Measurements from ENCODE around the gene SPAG16.

Gene SPAG16

DNA sequence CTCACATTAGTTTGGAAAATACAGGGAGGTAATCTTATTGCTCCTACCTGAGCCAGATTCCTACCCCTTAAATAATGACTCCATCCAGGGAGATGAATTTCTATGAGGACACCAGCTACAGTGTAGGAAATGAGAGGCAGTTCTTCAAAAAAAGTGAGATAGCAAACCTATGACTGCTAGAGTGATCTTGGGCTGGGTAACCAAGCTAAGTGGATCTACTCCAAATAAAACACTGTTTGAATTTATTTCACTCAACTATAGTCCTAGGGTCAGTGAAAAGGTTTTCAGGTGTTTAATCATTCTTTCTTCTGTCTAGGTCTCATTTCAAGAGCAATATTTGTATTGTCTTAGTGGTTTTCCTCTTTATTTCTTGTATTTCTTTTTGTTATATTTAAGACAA, 854.5 kb downstream of the SPAG16 start:
- no peak for DNase-seq (ENCODE audit: low read depth)
- no peak for TF ChIP-seq CTCF (conservative IDR thresholded peaks at IDR 0.05; ENCODE audit: control insufficient read depth, insufficient read depth, low read depth, low read length)
- H3K4me3 ChIP-seq (ENCODE audit: control insufficient read depth, low read depth, low read length) = no peak overlapping the region

DNA sequence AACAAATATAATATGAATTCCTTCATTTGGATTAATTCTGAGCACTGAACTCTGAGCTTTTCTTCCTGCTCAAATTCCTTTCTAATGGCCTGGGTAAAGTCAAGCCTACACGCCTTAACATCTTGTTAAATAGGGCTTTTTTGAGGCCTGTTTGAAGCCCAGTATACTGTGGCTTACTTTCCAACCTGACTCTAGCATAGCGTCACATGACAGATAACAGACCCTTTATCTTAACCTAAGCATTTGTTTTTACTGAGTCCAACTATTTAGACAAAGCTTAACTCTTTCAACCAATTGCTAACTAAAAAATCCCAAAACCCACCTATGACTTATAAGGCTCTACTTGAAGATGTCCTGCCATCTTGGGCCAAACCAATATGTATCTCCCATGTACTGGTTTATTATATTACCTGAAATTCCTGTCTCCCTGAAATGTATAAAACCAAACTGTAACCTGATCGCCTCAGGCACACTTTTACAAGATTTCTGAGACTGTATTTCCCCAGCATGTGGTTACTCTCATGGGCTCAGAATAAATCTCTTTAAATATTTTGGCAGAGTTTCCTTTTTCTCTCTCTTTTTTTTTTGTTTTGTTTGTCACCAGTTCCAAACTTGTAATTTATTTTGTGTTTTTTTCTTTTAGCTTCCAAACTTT, 855.5 kb downstream of the SPAG16 start:
- H3K4me3 ChIP-seq (ENCODE audit: control insufficient read depth, low read depth, low read length) = no peak overlapping the region
- no peak for DNase-seq (ENCODE audit: low read depth)
- no peak for TF ChIP-seq CTCF (conservative IDR thresholded peaks at IDR 0.05; ENCODE audit: control insufficient read depth, insufficient read depth, low read depth, low read length)

DNA sequence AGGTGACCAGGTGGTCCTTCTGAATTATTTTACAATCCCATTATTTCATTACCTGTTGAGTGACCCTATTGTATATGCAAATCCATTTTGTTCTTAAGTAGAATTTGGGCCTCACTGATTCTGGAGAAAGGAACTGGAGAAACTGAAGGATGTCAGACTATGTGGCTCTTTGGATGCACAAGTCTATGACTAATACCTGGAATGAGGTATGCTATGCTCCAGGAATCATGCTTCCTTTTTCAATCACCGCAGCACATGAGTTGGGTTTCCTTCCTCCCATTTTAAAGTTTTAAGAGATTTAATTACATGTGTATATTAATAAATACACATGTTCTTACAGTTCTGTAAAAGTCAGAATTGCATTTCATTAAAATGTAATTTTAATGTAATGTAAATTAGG, 872.7 kb downstream of the SPAG16 start:
- no peak for TF ChIP-seq CTCF (conservative IDR thresholded peaks at IDR 0.05; ENCODE audit: control insufficient read depth, insufficient read depth, low read depth, low read length)
- no peak for DNase-seq (ENCODE audit: low read depth)
- no peak overlapping the region for H3K4me3 ChIP-seq (ENCODE audit: control insufficient read depth, low read depth, low read length)

GRCh38 chr2:214158851-214159250, 874.6 kb downstream of the SPAG16 start:
- no peak for TF ChIP-seq CTCF (conservative IDR thresholded peaks at IDR 0.05; ENCODE audit: control insufficient read depth, insufficient read depth, low read depth, low read length)
- DNase-seq (ENCODE audit: low read depth) = no peak
- H3K4me3 ChIP-seq (ENCODE audit: control insufficient read depth, low read depth, low read length) = no peak overlapping the region

DNA sequence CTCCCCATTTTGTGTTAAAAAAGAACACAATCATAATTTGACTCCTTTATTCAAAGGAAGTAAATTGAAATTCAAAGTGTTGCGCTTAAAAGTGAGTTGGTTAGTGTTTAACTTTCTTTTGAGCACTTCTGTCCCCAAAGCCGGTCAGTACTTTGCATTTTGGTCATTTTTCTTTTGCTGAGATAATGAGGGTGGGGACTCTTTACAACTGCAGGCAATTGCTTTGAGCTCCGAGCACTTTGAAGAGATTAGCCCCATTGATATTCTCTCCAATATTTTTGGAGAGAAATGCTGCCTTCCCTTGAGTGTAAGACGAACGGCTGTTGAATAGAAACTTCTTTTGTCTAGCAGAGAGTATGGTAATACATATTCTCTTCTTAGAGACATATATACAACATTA, 885.0 kb downstream of the SPAG16 start:
- DNase-seq (ENCODE audit: low read depth) = no peak
- TF ChIP-seq CTCF (conservative IDR thresholded peaks at IDR 0.05; ENCODE audit: control insufficient read depth, insufficient read depth, low read depth, low read length) = no peak
- no peak overlapping the region for H3K4me3 ChIP-seq (ENCODE audit: control insufficient read depth, low read depth, low read length)

GRCh38 chr2:214169736-214170135, 885.5 kb downstream of the SPAG16 start:
- DNase-seq (ENCODE audit: low read depth) = peak; percentile 36
- TF ChIP-seq CTCF (conservative IDR thresholded peaks at IDR 0.05; ENCODE audit: control insufficient read depth, insufficient read depth, low read depth, low read length) = no peak
- no peak overlapping the region for H3K4me3 ChIP-seq (ENCODE audit: control insufficient read depth, low read depth, low read length)

GRCh38 chr2:214174563-214174962, 890.3 kb downstream of the SPAG16 start:
- no peak for DNase-seq (ENCODE audit: low read depth)
- TF ChIP-seq CTCF (conservative IDR thresholded peaks at IDR 0.05; ENCODE audit: control insufficient read depth, insufficient read depth, low read depth, low read length) = no peak
- H3K4me3 ChIP-seq (ENCODE audit: control insufficient read depth, low read depth, low read length) = no peak overlapping the region
